CD14-positive monocyte (primary cell): ENCODE results near the gene CD33. TPM values are rescaled to one million over a fixed set of nuclear protein-coding genes. Genes with fewer than 3 reads are reported as not detected.
A peak's percentile ranks its signal among the peaks of the same experiment; 100 is the strongest.

Experiments used
- DNase-seq, 3 donors: peaks; one replicate each; pipeline ENCODE4 v3.0.0-alpha.2; 2011 to 2022
- H2AFZ ChIP-seq: 2 replicates; pipeline ENCODE4 v1.6.0; 2012; ENCODE audit warnings: mild to moderate bottlenecking, low read depth, low read length, inconsistent platforms; ENCODE audit not compliant: insufficient read depth, poor library complexity, severe bottlenecking
- H3K27ac ChIP-seq, 2 donors: 1 replicate in 1 of 2; 2 replicates in 1 of 2; pipeline ENCODE4 v1.5.1; 2012 to 2013; ENCODE audit warnings: low read length in 2 of 2, control low read depth in 1 of 2, inconsistent platforms in 1 of 2, low read depth in 1 of 2, mild to moderate bottlenecking in 1 of 2
- H3K27me3 ChIP-seq, 2 donors: one replicate each; pipeline versions ENCODE4 v1.6.0 to v1.6.1; 2011 to 2013; ENCODE audit warnings: low read length in 2 of 2; ENCODE audit not compliant: control insufficient read depth in 2 of 2, insufficient read depth in 2 of 2
- H3K36me3 ChIP-seq, 2 donors: replicated peaks in 1 of 2; 1 replicate in 1 of 2; 2 replicates in 1 of 2; pipeline versions ENCODE4 v1.5.1 to v1.6.1; 2012 to 2013; ENCODE audit warnings: low read length in 2 of 2, control low read depth in 1 of 2, inconsistent platforms in 1 of 2, mild to moderate bottlenecking in 1 of 2; ENCODE audit not compliant: insufficient read depth in 2 of 2, control insufficient read depth in 1 of 2
- H3K4me1 ChIP-seq, 2 donors: 1 replicate in 1 of 2; 2 replicates in 1 of 2; pipeline versions ENCODE4 v1.5.1 to v1.6.1; 2012 to 2013; ENCODE audit warnings: low read length in 2 of 2, control low read depth in 1 of 2, inconsistent platforms in 1 of 2, mild to moderate bottlenecking in 1 of 2, moderate library complexity in 1 of 2; ENCODE audit not compliant: insufficient read depth in 2 of 2, control insufficient read depth in 1 of 2
- H3K4me2 ChIP-seq: replicated peaks from 2 replicates; pipeline ENCODE3; 2012; ENCODE audit warnings: low read length, moderate library complexity, mild to moderate bottlenecking; ENCODE audit not compliant: poor library complexity, severe bottlenecking; ENCODE audit errors: extremely low read depth
- H3K4me3 ChIP-seq, 3 experiments: fragments of 200-600 bp in 1 of 3; sonication (generic) in 1 of 3; replicated peaks in 1 of 3; 1 replicate in 2 of 3; 2 replicates in 1 of 3; pipeline ENCODE4 v1.5.1; 2011 to 2013; ENCODE audit warnings: low read length in 3 of 3, mild to moderate bottlenecking in 3 of 3, control low read depth in 2 of 3, low read depth in 2 of 3, inconsistent platforms in 1 of 3, moderate library complexity in 1 of 3
- H3K79me2 ChIP-seq: 2 replicates; pipeline ENCODE4 v1.6.0; 2012; ENCODE audit warnings: mild to moderate bottlenecking, control low read depth, inconsistent platforms, low read length, moderate library complexity; ENCODE audit not compliant: insufficient read depth
- H3K9ac ChIP-seq: 2 replicates; pipeline ENCODE4 v1.6.0; 2017; ENCODE audit warnings: low read length, mild to moderate bottlenecking; ENCODE audit not compliant: insufficient read depth, poor library complexity, severe bottlenecking
- H3K9me3 ChIP-seq, 2 donors: replicated peaks in 1 of 2; 1 replicate in 1 of 2; 2 replicates in 1 of 2; pipeline versions ENCODE4 v1.5.1 to v1.6.1; 2012 to 2013; ENCODE audit warnings: low read length in 2 of 2, control low read depth in 1 of 2; ENCODE audit not compliant: control insufficient read depth in 1 of 2, insufficient read depth in 1 of 2
- H4K20me1 ChIP-seq: 2 replicates; pipeline ENCODE4 v1.6.0; 2012; ENCODE audit warnings: mild to moderate bottlenecking, low read length, control low read depth, moderate library complexity; ENCODE audit not compliant: insufficient read depth
- H3K27ac Mint-ChIP-seq, 7 donors: one replicate each; pipeline ENCODE4 v1.8.0; 2020; ENCODE audit warnings: mild to moderate bottlenecking in 7 of 7, mixed read lengths in 7 of 7, moderate library complexity in 6 of 7, inconsistent platforms in 2 of 7
- H3K27me3 Mint-ChIP-seq, 3 donors: one replicate each; pipeline ENCODE4 v1.8.0; 2021 to 2022; ENCODE audit warnings: low read depth in 3 of 3, mild to moderate bottlenecking in 3 of 3, mixed read lengths in 3 of 3, moderate library complexity in 3 of 3, inconsistent platforms in 1 of 3
- H3K36me3 Mint-ChIP-seq, 2 donors: one replicate each; pipeline ENCODE4 v1.8.0; 2020; ENCODE audit warnings: mixed read lengths in 2 of 2, inconsistent platforms in 1 of 2, mild to moderate bottlenecking in 1 of 2
- H3K4me1 Mint-ChIP-seq: one replicate; pipeline ENCODE4 v1.8.0; 2020; ENCODE audit warnings: mild to moderate bottlenecking, mixed read lengths
- H3K4me3 Mint-ChIP-seq, 2 donors: one replicate each; pipeline ENCODE4 v1.8.0; 2020; ENCODE audit warnings: mild to moderate bottlenecking in 2 of 2, mixed read lengths in 2 of 2, moderate library complexity in 1 of 2
- H3K9me3 Mint-ChIP-seq, 7 donors: one replicate each; pipeline ENCODE4 v1.8.0; 2020 to 2022; ENCODE audit warnings: mixed read lengths in 7 of 7, mild to moderate bottlenecking in 6 of 7, moderate library complexity in 6 of 7, inconsistent platforms in 2 of 7
- CTCF ChIP-seq: fragments of 200-600 bp; IDR thresholded peaks from one replicate; pipeline ENCODE4 v1.8.0; 2022; ENCODE audit warnings: antibody characterized with exemption, mild to moderate bottlenecking
- WGBS: methylation state at CpG from one replicate; pipeline ENCODE4 v1.1.5; 2013; ENCODE audit warnings: missing lambda C conversion rate; ENCODE audit not compliant: insufficient coverage; 5-methylcytosine and 5-hydroxymethylcytosine counted together
- intact Hi-C, 2 donors: fragments of 100-400 bp; cut with micrococcal nuclease; formaldehyde crosslinking; loops; one replicate each; pipeline versions ENCODE4 v1.15.0 to v1.15.1; 2023
- polyA plus RNA-seq, 3 donors: library from polyadenylated mRNA; depleted of rRNA in 1 of 3; unstranded in 2 of 3; stranded (reverse) in 1 of 3; fragments of 300-500 nt in 2 of 3; fragments of >200 nt in 1 of 3; fragmentation: Illumina TruSeq in 2 of 3; gene quantifications; 1 replicate in 2 of 3; 2 replicates in 1 of 3; pipeline ENCODE4 v1.2.3, GENCODE V29; 2012 to 2021

The CD33 gene
- polyA plus RNA-seq, 3 donors: 229 to 360 (median 264) TPM

GRCh38 chr19:51224163-51224641 is 678 bp upstream of the CD33 start:
- peak overlapping the region; percentile 69 for H2AFZ ChIP-seq
- peak overlapping the region in 1 of 3 experiments; percentile 96 for H3K4me3 ChIP-seq
- peaks cover 68% of the 10 kb centered on the region for H3K4me1 Mint-ChIP-seq
- peaks cover 0 to 4% (median 0%) of the 10 kb centered on the region in 7 donors for H3K9me3 Mint-ChIP-seq
- H3K36me3 Mint-ChIP-seq: peaks cover 27 to 54% of the 10 kb centered on the region in 2 donors
- peaks cover 6 to 34% of the 10 kb centered on the region in 2 donors for H3K36me3 ChIP-seq
- peaks cover 40 to 64% of the 10 kb centered on the region in 2 donors for H3K4me1 ChIP-seq
- H3K79me2 ChIP-seq: peaks cover 44% of the 10 kb centered on the region
- intact Hi-C loops: no loop called here
- H3K9ac ChIP-seq: no peak overlapping the region
- H3K4me3 Mint-ChIP-seq: peak overlapping the region; percentile 95 to 98
- no peak for TF ChIP-seq CTCF
- peaks cover 31% of the 10 kb centered on the region for H4K20me1 ChIP-seq
- H3K4me2 ChIP-seq: peak overlapping the region; percentile 98
- H3K9me3 ChIP-seq: no peaks in the 10 kb centered on the region
- DNase-seq: no peak
- H3K27me3 ChIP-seq: no peaks in the 10 kb centered on the region
- no CpG with 5 or more reads among the region's 3 CpGs for WGBS
- peak overlapping the region; percentile 21 to 88 for H3K27ac ChIP-seq
- H3K27ac Mint-ChIP-seq: peak overlapping the region in 6 of 7 donors; percentile 85 to 94 (median 91)
- no peaks in the 10 kb centered on the region for H3K27me3 Mint-ChIP-seq

DNA sequence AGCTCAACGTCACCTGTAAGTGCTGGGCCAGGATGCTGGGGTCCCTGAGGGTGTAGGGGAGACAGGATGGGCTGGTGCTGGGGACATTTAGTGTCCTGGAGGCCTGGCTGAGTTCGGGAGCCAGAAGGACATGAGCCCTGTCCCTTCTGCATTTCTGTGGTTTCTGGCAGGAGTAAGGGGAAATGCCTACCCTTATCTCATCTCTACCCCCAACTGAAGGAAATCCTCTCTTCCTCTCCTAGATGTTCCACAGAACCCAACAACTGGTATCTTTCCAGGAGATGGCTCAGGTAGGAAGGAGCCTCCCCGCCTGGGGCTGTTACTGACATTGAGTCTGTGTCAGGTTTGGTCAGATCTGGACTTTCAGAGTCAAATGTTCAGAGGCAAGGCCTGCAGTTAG is 1.2 kb downstream of the CD33 start:
- Histone ChIP-seq H3K9me3 (no peaks in the 10 kb centered on the region), H3K4me1 (peaks cover 42 to 73% of the 10 kb centered on the region in 2 donors), H3K79me2 (peaks cover 63% of the 10 kb centered on the region), H3K4me2 (peak overlapping the region; percentile 98), H4K20me1 (peaks cover 50% of the 10 kb centered on the region), H3K4me3 (peak overlapping the region; percentile 56 to 96 (median 92)), H3K36me3 (peaks cover 5 to 34% of the 10 kb centered on the region in 2 donors), H3K27ac (peak overlapping the region; percentile 58 to 88), H2AFZ (peak overlapping the region; percentile 69), H3K27me3 (no peaks in the 10 kb centered on the region), H3K9ac (peak overlapping the region; percentile 69)
- H3K9me3 Mint-ChIP-seq: peaks cover 0 to 4% (median 0%) of the 10 kb centered on the region in 7 donors
- 0% methylated on average over 1 of the region's 3 CpGs for WGBS
- DNase-seq: peak in 1 of 3 donors; percentile 22
- no peak for TF ChIP-seq CTCF
- H3K4me3 Mint-ChIP-seq: peak overlapping the region; percentile 95 to 98
- no peaks in the 10 kb centered on the region for H3K27me3 Mint-ChIP-seq
- H3K36me3 Mint-ChIP-seq: peaks cover 35 to 55% of the 10 kb centered on the region in 2 donors
- H3K27ac Mint-ChIP-seq: peak overlapping the region; percentile 85 to 94 (median 91)
- intact Hi-C loops: no loop called here
- peaks cover 79% of the 10 kb centered on the region for H3K4me1 Mint-ChIP-seq
